ENCODE data around the gene COPS7B.

- TF ChIP-seq CTCF (conservative IDR thresholded peaks at IDR 0.05; ENCODE audit: low read depth, low read length) = no peak
- TF ChIP-seq EZH2 (IDR thresholded peaks at IDR 0.05; ENCODE audit: low read length, unreplicated experiment) = no peak
Measured at GRCh38 chr2:231819447-231820042, 33.3 kb downstream of the COPS7B start.
